Left ventricle myocardium inferior (tissue), 1 donor: ENCODE results near the gene TPM1. TPM values are rescaled to one million over a fixed set of nuclear protein-coding genes. Genes with fewer than 3 reads are reported as not detected.

Experiments
- DNase-seq: peaks from one replicate; pipeline ENCODE4 v3.0.0-alpha.2; 2020
- H3K27ac ChIP-seq: fragments of 200-600 bp; replicated peaks from 2 replicates; pipeline ENCODE4 v1.8.0; 2021
- H3K27me3 ChIP-seq: fragments of 200-600 bp; 2 replicates; pipeline ENCODE4 v1.8.0; 2021; ENCODE audit warnings: low read depth
- H3K36me3 ChIP-seq: fragments of 200-600 bp; 2 replicates; pipeline ENCODE4 v1.8.0; 2021
- H3K4me1 ChIP-seq: fragments of 200-600 bp; 2 replicates; pipeline ENCODE4 v1.8.0; 2021
- H3K4me3 ChIP-seq: fragments of 200-600 bp; 2 replicates; pipeline ENCODE4 v1.8.0; 2021; ENCODE audit warnings: mild to moderate bottlenecking, moderate library complexity
- H3K9me3 ChIP-seq: fragments of 200-600 bp; replicated peaks from 2 replicates; pipeline ENCODE4 v1.8.0; 2021
- CTCF ChIP-seq: fragments of 200-600 bp; IDR thresholded peaks from 2 replicates; pipeline ENCODE4 v1.8.0; 2021; ENCODE audit warnings: antibody characterized with exemption, mild to moderate bottlenecking, borderline replicate concordance
- intact Hi-C: fragments of 100-400 bp; cut with micrococcal nuclease; formaldehyde crosslinking; loops from one replicate; pipeline ENCODE4 v1.11.0; 2022
- total RNA-seq: library from RNA; stranded (reverse); fragmentation: NEBNext Ultra II Directional; extraction: Animal tissue kit (Norgen Biotek cat#: 25700); gene quantifications from one replicate; pipeline ENCODE4 v1.2.1, GENCODE V29; 2021
- donor health status: DM: no; HTN: yes; CAD: no; lungs with severe emphysema.

The TPM1 gene
- total RNA-seq, 1 donor from 2014 or later = 12,604 TPM

GRCh38 chr15:63045465-63045840 is 2.9 kb downstream of the TPM1 start:
- Histone ChIP-seq H3K4me1 (peaks cover 92% of the 10 kb centered on the region), H3K27ac (peak overlapping the region; percentile 99), H3K4me3 (peak overlapping the region; percentile 83), H3K9me3 (no peaks in the 10 kb centered on the region), H3K27me3 (peaks cover 18% of the 10 kb centered on the region), H3K36me3 (peaks cover 41% of the 10 kb centered on the region)
- no peak for DNase-seq
- TF ChIP-seq CTCF = no peak
- intact Hi-C loops = loop anchor here (5.0 to 10.0 kb wide), 2 partner anchors 47 to 201 kb away; no protein-coding TSS in a partner anchor

GRCh38 chr15:63045879-63046278 is 3.3 kb downstream of the TPM1 start:
- peak overlapping the region; percentile 99 for H3K27ac ChIP-seq
- H3K36me3 ChIP-seq = peaks cover 44% of the 10 kb centered on the region
- intact Hi-C loops = loop anchor here (5.0 to 10.0 kb wide), 2 partner anchors 46 to 201 kb away; no protein-coding TSS in a partner anchor
- H3K27me3 ChIP-seq = peaks cover 18% of the 10 kb centered on the region
- DNase-seq = no peak
- H3K4me3 ChIP-seq = peak overlapping the region; percentile 83
- H3K9me3 ChIP-seq = no peaks in the 10 kb centered on the region
- peaks cover 92% of the 10 kb centered on the region for H3K4me1 ChIP-seq
- no peak for TF ChIP-seq CTCF

GRCh38 chr15:63046917-63047760 is 4.6 kb downstream of the TPM1 start:
- Histone ChIP-seq H3K27me3 (peaks cover 7% of the 10 kb centered on the region), H3K36me3 (peaks cover 51% of the 10 kb centered on the region), H3K4me3 (peak overlapping the region; percentile 83), H3K9me3 (no peaks in the 10 kb centered on the region), H3K4me1 (peaks cover 92% of the 10 kb centered on the region), H3K27ac (peak overlapping the region; percentile 99)
- intact Hi-C loops = loop anchor here (5.0 to 10.0 kb wide), 2 partner anchors 45 to 202 kb away; no protein-coding TSS in a partner anchor
- no peak for TF ChIP-seq CTCF
- DNase-seq = no peak

GRCh38 chr15:63047792-63048114 is 5.2 kb downstream of the TPM1 start:
- Histone ChIP-seq H3K27ac (peak overlapping the region; percentile 99), H3K36me3 (peaks cover 51% of the 10 kb centered on the region), H3K4me1 (peaks cover 92% of the 10 kb centered on the region), H3K9me3 (no peaks in the 10 kb centered on the region), H3K27me3 (peaks cover 6% of the 10 kb centered on the region), H3K4me3 (peak overlapping the region; percentile 83)
- intact Hi-C loops = loop anchor here (5.0 to 10.0 kb wide), 2 partner anchors 45 to 203 kb away; no protein-coding TSS in a partner anchor
- no peak for DNase-seq
- TF ChIP-seq CTCF = no peak

- Histone ChIP-seq H3K27me3 (peaks cover 5% of the 10 kb centered on the region), H3K36me3 (peaks cover 49% of the 10 kb centered on the region), H3K4me3 (peak overlapping the region; percentile 83), H3K4me1 (peaks cover 92% of the 10 kb centered on the region), H3K27ac (peak overlapping the region; percentile 99), H3K9me3 (no peaks in the 10 kb centered on the region)
- intact Hi-C loops = loop anchor here (5.0 to 10.0 kb wide), 2 partner anchors 44 to 203 kb away; no protein-coding TSS in a partner anchor
- peak; percentile 88 for TF ChIP-seq CTCF
- DNase-seq = peak; percentile 92
Observed at GRCh38 chr15:63048115-63048775, 5.7 kb downstream of the TPM1 start.
